ENCODE results near the gene CACNA2D3. TPM values are rescaled to one million over a fixed set of nuclear protein-coding genes. Genes with fewer than 3 reads are reported as not detected.

The CACNA2D3 gene
- total RNA-seq, 1 donor from 2014 or later: 7.3 TPM

- no peaks in the 10 kb centered on the region for H3K9me3 ChIP-seq
These were observed 752.6 kb downstream of the CACNA2D3 start for GRCh38 chr3:54874816-54875556.

GRCh38 chr3:54875596-54876268 is 753.4 kb downstream of the CACNA2D3 start:
- no peak for TF ChIP-seq CTCF (IDR thresholded peaks at IDR 0.05)
- H3K9me3 ChIP-seq: no peaks in the 10 kb centered on the region
- ATAC-seq: no peak

More at GRCh38 chr3:54874816-54875556, 752.6 kb downstream of the CACNA2D3 start:
- Histone ChIP-seq H3K27me3 (no peaks in the 10 kb centered on the region), H3K27ac (no peak overlapping the region), H3K4me1 (no peaks in the 10 kb centered on the region), H3K4me3 (no peak overlapping the region), H3K36me3 (no peaks in the 10 kb centered on the region)
- TF ChIP-seq CTCF (IDR thresholded peaks at IDR 0.05): no peak
- DNase-seq (no peak), ATAC-seq (no peak)
- intact Hi-C loops (cut with DNase I): no loop called here

GRCh38 chr3:54876694-54877093 is 754.3 kb downstream of the CACNA2D3 start:
- Histone ChIP-seq H3K36me3 (no peaks in the 10 kb centered on the region), H3K9me3 (no peaks in the 10 kb centered on the region), H3K4me3 (no peak overlapping the region), H3K27ac (no peak overlapping the region), H3K27me3 (no peaks in the 10 kb centered on the region), H3K4me1 (no peaks in the 10 kb centered on the region)
- no peak for TF ChIP-seq CTCF (IDR thresholded peaks at IDR 0.05)
- DNase-seq (no peak), ATAC-seq (no peak)
- intact Hi-C loops (cut with DNase I): no loop called here

More at GRCh38 chr3:54875596-54876268, 753.4 kb downstream of the CACNA2D3 start:
- no peak overlapping the region for H3K27ac ChIP-seq
- no peaks in the 10 kb centered on the region for H3K36me3 ChIP-seq
- intact Hi-C loops (cut with DNase I): no loop called here
- no peak overlapping the region for H3K4me3 ChIP-seq
- H3K27me3 ChIP-seq: no peaks in the 10 kb centered on the region
- no peaks in the 10 kb centered on the region for H3K4me1 ChIP-seq
- no peak for DNase-seq

- H3K4me1 ChIP-seq: no peaks in the 10 kb centered on the region
- intact Hi-C loops (cut with DNase I): no loop called here
- no peaks in the 10 kb centered on the region for H3K36me3 ChIP-seq
- no peak for TF ChIP-seq CTCF (IDR thresholded peaks at IDR 0.05)
- no peaks in the 10 kb centered on the region for H3K27me3 ChIP-seq
- no peak overlapping the region for H3K4me3 ChIP-seq
- DNase-seq (no peak), ATAC-seq (no peak)
- H3K9me3 ChIP-seq: no peaks in the 10 kb centered on the region
- H3K27ac ChIP-seq: no peak overlapping the region
These were observed 755.4 kb downstream of the CACNA2D3 start for GRCh38 chr3:54877730-54878129.

GRCh38 chr3:54878145-54878544 is 755.8 kb downstream of the CACNA2D3 start:
- ATAC-seq: no peak
- no peak overlapping the region for H3K27ac ChIP-seq
- TF ChIP-seq CTCF (IDR thresholded peaks at IDR 0.05): no peak
- intact Hi-C loops (cut with DNase I): no loop called here
- H3K27me3 ChIP-seq: no peaks in the 10 kb centered on the region
- H3K4me1 ChIP-seq: no peaks in the 10 kb centered on the region
- no peak for DNase-seq
- H3K36me3 ChIP-seq: no peaks in the 10 kb centered on the region
- no peaks in the 10 kb centered on the region for H3K9me3 ChIP-seq
- H3K4me3 ChIP-seq: no peak overlapping the region

All from upper lobe of right lung (tissue), 1 donor.